Measurements from ENCODE around the gene PIGS.
"Not testable (repeated sequence)": the region's sequence is repeated elsewhere in the genome, so short reads cannot be mapped to it uniquely, and the experiment has no call there.

Gene PIGS

GRCh38 chr17:28529013-28529400 lies 42.3 kb downstream of the PIGS start:
- DNase-seq (ENCODE audit: low read depth in 2 of 2) = no peak

- DNase-seq (ENCODE audit: low read depth in 2 of 2) = no peak
These were observed 42.9 kb downstream of the PIGS start for GRCh38 chr17:28528327-28529012.

- DNase-seq (ENCODE audit: low read depth in 2 of 2) = no peak
These were observed 43.5 kb downstream of the PIGS start for GRCh38 chr17:28527859-28528258.

GRCh38 chr17:28527181-28527681 lies 44.1 kb downstream of the PIGS start:
- no peak for DNase-seq (ENCODE audit: low read depth in 2 of 2)

- DNase-seq (ENCODE audit: low read depth in 2 of 2) = no peak
These were observed 44.9 kb downstream of the PIGS start for GRCh38 chr17:28526381-28526780.

- DNase-seq (ENCODE audit: low read depth in 2 of 2) = no peak
These were observed 46.6 kb downstream of the PIGS start for GRCh38 chr17:28524476-28525424.

- DNase-seq (ENCODE audit: low read depth in 2 of 2) = no peak
These were observed 47.4 kb downstream of the PIGS start for GRCh38 chr17:28523876-28524275.

- DNase-seq (ENCODE audit: low read depth in 2 of 2) = no peak
These were observed 48.1 kb downstream of the PIGS start for GRCh38 chr17:28523186-28523585.

- DNase-seq (ENCODE audit: low read depth in 2 of 2) = not testable (repeated sequence)
These were observed 49.0 kb downstream of the PIGS start for GRCh38 chr17:28522281-28522680.

GRCh38 chr17:28521311-28522085 lies 49.8 kb downstream of the PIGS start:
- DNase-seq (ENCODE audit: low read depth in 2 of 2) = no peak

- DNase-seq (ENCODE audit: low read depth in 2 of 2) = no peak
These were observed 50.6 kb downstream of the PIGS start for GRCh38 chr17:28520687-28521086.

- no peak for DNase-seq (ENCODE audit: low read depth in 2 of 2)
These were observed 52.1 kb downstream of the PIGS start for GRCh38 chr17:28519236-28519635.

- DNase-seq (ENCODE audit: low read depth in 2 of 2) = no peak
These were observed 52.7 kb downstream of the PIGS start for GRCh38 chr17:28518578-28518977.

- no peak for DNase-seq (ENCODE audit: low read depth in 2 of 2)
These were observed 53.2 kb downstream of the PIGS start for GRCh38 chr17:28518132-28518531.

GRCh38 chr17:28515518-28515917 lies 55.8 kb downstream of the PIGS start:
- no peak for DNase-seq (ENCODE audit: low read depth in 2 of 2)

GRCh38 chr17:28514561-28515002 lies 56.7 kb downstream of the PIGS start:
- DNase-seq (ENCODE audit: low read depth in 2 of 2) = no peak

GRCh38 chr17:28513476-28513875 lies 57.8 kb downstream of the PIGS start:
- no peak for DNase-seq (ENCODE audit: low read depth in 2 of 2)

- no peak for DNase-seq (ENCODE audit: low read depth in 2 of 2)
These were observed 59.4 kb downstream of the PIGS start for GRCh38 chr17:28511858-28512461.

- no peak for DNase-seq (ENCODE audit: low read depth in 2 of 2)
These were observed 61.5 kb downstream of the PIGS start for GRCh38 chr17:28509789-28510188.

GRCh38 chr17:28508211-28508724 lies 63.1 kb downstream of the PIGS start:
- no peak for DNase-seq (ENCODE audit: low read depth in 2 of 2)

- DNase-seq (ENCODE audit: low read depth in 2 of 2) = no peak
These were observed 63.6 kb downstream of the PIGS start for GRCh38 chr17:28507567-28508203.

All from stimulated activated CD4-positive, alpha-beta T cell treated with anti-CD3 and anti-CD28 coated beads, Interleukin-1b, Interleukin-23, amount 100 ng/mL, for 4 hours (primary cell).